Smooth muscle cell of the coronary artery (primary cell): ENCODE data around the gene LRP1-AS. TPM values are rescaled to one million over a fixed set of nuclear protein-coding genes. Genes with fewer than 3 reads are reported as not detected.

Experiments
- total RNA-seq: library from RNA; depleted of rRNA; stranded (reverse); fragments of >200 nt; gene quantifications from 2 replicates; pipeline ENCODE4 v1.2.3, GENCODE V29; 2014; ENCODE audit warnings: low replicate concordance

LRP1-AS gene
- total RNA-seq: not detected in 2 replicates

GRCh38 chr12:57146961-57147944 lies at the start of gene LRP1-AS:
LRP1-AS (minus strand) TSS chr12:57147619.

GRCh38 chr12:57127726-57128518 lies 19.5 kb downstream of the LRP1-AS start, which contains the start of gene LRP1:
LRP1 (plus strand) TSS chr12:57128483; CDS start chr12:57128965, 482 bp downstream.

GRCh38 chr12:57111031-57111734 lies 36.2 kb downstream of the LRP1-AS start, which contains the start of gene STAT6:
STAT6 (minus strand) TSS chr12:57111362; CDS start chr12:57108278, 3,084 bp downstream.

Other genes with a start within 250 kb of the LRP1-AS start
- not detected in 2 replicates for gene SDR9C7, start 213.2 kb downstream of the LRP1-AS start, total RNA-seq
- gene RDH16, start 190.0 kb downstream of the LRP1-AS start, total RNA-seq: under 0.01 and 0.08 TPM in 2 replicates
- 2.6 and 3.7 TPM in 2 replicates for gene ZBTB39, start 141.1 kb downstream of the LRP1-AS start, total RNA-seq
- not detected in 2 replicates for gene TAC3, start 131.1 kb downstream of the LRP1-AS start, total RNA-seq
- 0.12 and 0.30 TPM in 2 replicates for gene MYO1A, start 97.5 kb downstream of the LRP1-AS start, total RNA-seq
- gene NEMP1, start 68.8 kb downstream of the LRP1-AS start, total RNA-seq: 3.5 and 4.4 TPM in 2 replicates
- 31.4 and 48.7 TPM in 2 replicates for gene NAB2, start 58.5 kb downstream of the LRP1-AS start, total RNA-seq
- gene STAT6, start 36.3 kb downstream of the LRP1-AS start, total RNA-seq: 52.4 and 101 TPM in 2 replicates
- gene LRP1, start 19.1 kb downstream of the LRP1-AS start, total RNA-seq: 245 and 1,121 TPM in 2 replicates
- 0.59 and 3.8 TPM in 2 replicates for gene NXPH4, start 69.2 kb upstream of the LRP1-AS start, total RNA-seq
- gene SHMT2, start 82.1 kb upstream of the LRP1-AS start, total RNA-seq: 206 and 354 TPM in 2 replicates
- 0.08 and 0.23 TPM in 2 replicates for gene STAC3, start 103.6 kb upstream of the LRP1-AS start, total RNA-seq